Osteocyte (in vitro differentiated cells): ENCODE results near the gene ST8SIA5. TPM values are rescaled to one million over a fixed set of nuclear protein-coding genes. Genes with fewer than 3 reads are reported as not detected.

ENCODE experiments used
- DNase-seq: peaks from one replicate; pipeline ENCODE4 v3.0.0; 2021; ENCODE audit warnings: mixed read lengths; ENCODE audit not compliant: unreplicated experiment; ENCODE audit errors: extremely low spot score
- H3K27ac Mint-ChIP-seq: one replicate; pipeline ENCODE4 v1.8.0; 2021; ENCODE audit warnings: mild to moderate bottlenecking, mixed read lengths; ENCODE audit not compliant: unreplicated experiment
- H3K27me3 Mint-ChIP-seq: one replicate; pipeline ENCODE4 v1.8.0; 2021; ENCODE audit warnings: mixed read lengths; ENCODE audit not compliant: unreplicated experiment
- H3K36me3 Mint-ChIP-seq: one replicate; pipeline ENCODE4 v1.8.0; 2021; ENCODE audit warnings: mixed read lengths; ENCODE audit not compliant: unreplicated experiment
- H3K4me1 Mint-ChIP-seq: one replicate; pipeline ENCODE4 v1.8.0; 2021; ENCODE audit warnings: mixed read lengths; ENCODE audit not compliant: unreplicated experiment
- H3K4me3 Mint-ChIP-seq: one replicate; pipeline ENCODE4 v1.8.0; 2021; ENCODE audit warnings: mild to moderate bottlenecking, moderate library complexity, mixed read lengths; ENCODE audit not compliant: unreplicated experiment
- H3K9me3 Mint-ChIP-seq: one replicate; pipeline ENCODE4 v1.8.0; 2021; ENCODE audit warnings: mixed read lengths; ENCODE audit not compliant: unreplicated experiment
- CTCF ChIP-seq: fragments of 200-600 bp; sonication (generic); IDR thresholded peaks from 2 replicates; pipeline ENCODE4 v1.5.0; 2021; ENCODE audit warnings: antibody characterized with exemption, mild to moderate bottlenecking, moderate library complexity
- total RNA-seq: library from RNA; stranded (reverse); gene quantifications from 2 replicates; pipeline ENCODE4 v1.2.1, GENCODE V29; 2021

ST8SIA5 gene
- total RNA-seq, 1 donor from 2014 or later, result 0.30 TPM

DNA sequence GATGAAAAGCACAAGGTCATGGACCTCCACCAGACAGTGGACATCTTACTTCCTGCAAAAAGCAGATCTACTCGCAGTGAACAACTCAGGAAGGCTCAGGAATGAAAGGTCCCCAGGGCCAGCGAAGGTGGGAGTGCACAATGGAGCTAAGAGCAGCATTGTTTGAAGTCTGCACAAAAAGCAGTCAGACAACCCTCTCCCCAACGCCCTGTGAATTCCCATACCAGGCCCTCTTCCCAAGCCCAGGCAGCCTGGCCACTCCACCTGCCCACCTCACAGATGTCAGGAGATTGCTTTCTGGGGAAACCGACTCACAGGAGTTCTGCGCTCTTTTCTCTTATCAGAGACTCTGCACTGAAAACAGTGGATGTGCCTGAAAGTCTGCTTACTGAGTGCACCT, 34.8 kb downstream of the ST8SIA5 start:
- Mint-ChIP-seq H3K4me3 (no peak overlapping the region), H3K27ac (no peak overlapping the region), H3K36me3 (no peaks in the 10 kb centered on the region), H3K27me3 (peaks cover 2% of the 10 kb centered on the region), H3K9me3 (no peaks in the 10 kb centered on the region), H3K4me1 (no peaks in the 10 kb centered on the region)
- TF ChIP-seq CTCF, result no peak
- no peak for DNase-seq

DNA sequence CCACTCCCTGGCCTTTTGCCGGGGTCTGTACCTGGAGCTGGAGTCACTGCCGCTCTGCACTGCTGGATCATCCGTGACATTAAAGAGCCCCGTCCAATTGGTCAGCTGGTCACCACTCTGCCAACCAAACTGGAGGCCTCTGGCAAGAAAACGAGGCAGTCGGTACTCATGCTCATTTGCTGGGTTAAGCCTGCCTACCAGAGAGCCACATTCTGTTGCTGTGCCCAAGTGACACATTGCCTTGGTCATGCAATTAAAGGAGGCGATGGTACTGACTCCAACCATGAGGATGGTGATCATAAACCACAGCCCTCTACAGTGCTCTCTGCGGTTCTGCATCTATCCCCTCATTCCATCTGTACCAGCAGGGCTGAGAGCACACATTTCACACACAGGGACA, 35.5 kb downstream of the ST8SIA5 start:
- peaks cover 2% of the 10 kb centered on the region for H3K27me3 Mint-ChIP-seq
- no peaks in the 10 kb centered on the region for H3K36me3 Mint-ChIP-seq
- no peak overlapping the region for H3K27ac Mint-ChIP-seq
- no peak overlapping the region for H3K4me3 Mint-ChIP-seq
- H3K9me3 Mint-ChIP-seq, result no peaks in the 10 kb centered on the region
- no peak for TF ChIP-seq CTCF
- H3K4me1 Mint-ChIP-seq, result no peaks in the 10 kb centered on the region
- no peak for DNase-seq

DNA sequence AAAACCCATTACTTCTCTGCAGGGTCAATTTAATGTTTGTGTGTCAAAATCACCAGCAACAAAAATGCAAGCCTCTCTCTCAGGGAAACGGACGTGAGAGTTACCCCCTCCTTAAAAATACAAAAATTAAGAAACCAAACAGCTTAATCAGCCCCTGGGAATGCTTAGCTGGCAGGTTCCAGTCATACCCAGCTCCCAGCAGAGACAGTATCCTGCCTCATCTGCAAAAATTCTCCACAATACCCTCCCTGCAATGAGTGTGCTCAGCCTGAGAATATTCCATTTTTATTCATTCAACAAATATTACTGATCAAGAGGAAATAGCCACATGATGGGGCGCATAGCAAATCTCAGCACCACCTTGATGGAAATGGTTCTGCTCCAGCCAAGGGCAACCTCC, 36.3 kb downstream of the ST8SIA5 start:
- no peak overlapping the region for H3K27ac Mint-ChIP-seq

GRCh38 chr18:46720092-46720491, 36.8 kb downstream of the ST8SIA5 start:
- Mint-ChIP-seq H3K27me3 (peaks cover 4% of the 10 kb centered on the region), H3K4me3 (no peak overlapping the region), H3K27ac (no peak overlapping the region), H3K9me3 (no peaks in the 10 kb centered on the region), H3K4me1 (no peaks in the 10 kb centered on the region), H3K36me3 (no peaks in the 10 kb centered on the region)
- no peak for DNase-seq
- TF ChIP-seq CTCF, result no peak

More for the DNA sequence above, 36.3 kb downstream of the ST8SIA5 start:
- Mint-ChIP-seq H3K4me3 (no peak overlapping the region), H3K36me3 (no peaks in the 10 kb centered on the region), H3K4me1 (no peaks in the 10 kb centered on the region), H3K27me3 (peaks cover 2% of the 10 kb centered on the region), H3K9me3 (no peaks in the 10 kb centered on the region)
- TF ChIP-seq CTCF, result no peak
- DNase-seq, result no peak

DNA sequence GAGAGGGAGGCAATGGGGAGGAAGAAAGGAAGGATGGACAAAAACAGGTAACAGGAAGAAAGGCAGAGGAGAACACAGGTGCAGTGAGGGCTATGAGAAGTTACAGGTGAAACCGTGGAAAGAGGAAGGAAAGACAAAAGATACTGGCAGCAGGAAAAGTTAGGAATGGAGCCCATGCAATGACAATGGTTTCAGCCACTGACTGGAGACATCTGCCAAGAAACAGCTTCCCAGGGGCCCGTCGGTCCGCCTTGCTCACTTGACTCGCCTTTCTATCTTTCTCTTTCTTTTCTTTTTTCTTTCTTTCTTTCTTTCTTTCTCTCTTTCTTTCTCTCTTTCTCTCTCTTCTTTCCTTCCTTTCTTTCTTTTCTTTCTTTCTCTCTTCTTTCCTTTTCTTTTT, 37.5 kb downstream of the ST8SIA5 start:
- DNase-seq, result no peak
- Mint-ChIP-seq H3K9me3 (no peaks in the 10 kb centered on the region), H3K4me3 (no peak overlapping the region), H3K36me3 (no peaks in the 10 kb centered on the region), H3K27me3 (peaks cover 5% of the 10 kb centered on the region), H3K4me1 (no peaks in the 10 kb centered on the region), H3K27ac (no peak overlapping the region)
- no peak for TF ChIP-seq CTCF
